SIG-M5 (cell line): ENCODE data around the gene RGL1.

Source experiments
- DNase-seq: peaks from one replicate; lab custom pipeline; 2025; lab: John Stamatoyannopoulos, UW

Gene RGL1

GRCh38 chr1:183957216-183957830 is 152.4 kb downstream of the RGL1 start:
- DNase-seq = no peak

DNA sequence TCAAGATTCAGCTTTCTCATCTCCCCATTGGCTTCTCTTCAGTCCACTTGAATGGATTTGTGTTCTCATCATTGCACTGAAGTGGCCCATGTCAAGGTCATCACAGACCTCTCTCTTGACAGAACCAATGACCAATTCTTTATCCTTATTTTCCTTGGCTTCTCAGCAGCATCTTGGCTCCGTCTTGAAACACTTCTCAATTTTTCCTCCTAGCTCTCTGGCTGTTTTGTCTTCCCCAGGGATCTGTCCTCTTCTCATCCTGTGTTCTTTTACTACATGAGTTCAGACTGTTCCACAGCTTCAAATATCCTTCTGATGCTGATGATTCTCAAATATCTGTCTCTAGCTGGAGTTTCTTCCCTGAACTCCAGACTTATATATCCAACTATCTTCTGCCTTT is 154.0 kb downstream of the RGL1 start:
- DNase-seq = no peak

GRCh38 chr1:183961132-183961531 is 156.2 kb downstream of the RGL1 start:
- DNase-seq = no peak

- DNase-seq = no peak
These were observed 158.0 kb downstream of the RGL1 start for GRCh38 chr1:183962903-183963302.

DNA sequence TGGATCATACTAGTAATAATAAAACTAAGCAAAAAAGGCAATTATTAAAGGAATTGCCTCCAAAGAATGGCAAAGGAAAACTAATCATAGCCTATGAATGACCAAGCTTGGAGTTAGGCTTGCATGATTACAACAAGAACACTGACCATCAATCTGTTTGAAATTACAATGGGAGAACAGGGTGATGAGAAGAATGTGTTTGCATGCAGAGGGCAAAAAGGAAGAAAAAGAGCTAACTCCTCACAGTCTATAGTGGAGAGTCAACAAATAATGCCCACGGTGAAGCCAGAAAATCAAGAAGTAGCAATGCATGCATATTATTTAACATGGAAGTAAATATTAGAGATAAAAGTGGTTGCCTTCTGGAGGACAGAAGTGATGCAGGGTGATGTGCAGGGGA is 160.8 kb downstream of the RGL1 start:
- DNase-seq = no peak

DNA sequence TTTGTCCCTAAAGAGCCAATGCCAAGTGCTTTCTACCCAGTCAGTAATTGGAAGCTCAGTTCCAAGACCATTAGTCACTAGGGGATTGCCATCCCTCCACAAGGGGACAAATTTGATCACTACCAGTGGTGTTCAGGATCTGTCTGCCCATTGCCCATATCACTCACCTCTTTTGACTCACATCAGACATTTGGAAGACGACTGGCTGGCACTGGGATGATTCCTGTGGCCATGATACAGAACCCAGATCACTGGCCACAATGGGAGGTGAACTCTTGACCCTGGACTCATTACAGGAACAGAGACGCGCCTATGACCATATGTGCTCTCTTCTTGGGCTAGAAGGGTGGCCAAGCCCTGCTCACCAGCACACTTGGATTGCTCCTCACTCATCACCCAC is 161.6 kb downstream of the RGL1 start:
- DNase-seq = no peak

- DNase-seq = no peak
These were observed 163.0 kb downstream of the RGL1 start for GRCh38 chr1:183967914-183968313.

- no peak for DNase-seq
These were observed 163.5 kb downstream of the RGL1 start for GRCh38 chr1:183968386-183968785.

DNA sequence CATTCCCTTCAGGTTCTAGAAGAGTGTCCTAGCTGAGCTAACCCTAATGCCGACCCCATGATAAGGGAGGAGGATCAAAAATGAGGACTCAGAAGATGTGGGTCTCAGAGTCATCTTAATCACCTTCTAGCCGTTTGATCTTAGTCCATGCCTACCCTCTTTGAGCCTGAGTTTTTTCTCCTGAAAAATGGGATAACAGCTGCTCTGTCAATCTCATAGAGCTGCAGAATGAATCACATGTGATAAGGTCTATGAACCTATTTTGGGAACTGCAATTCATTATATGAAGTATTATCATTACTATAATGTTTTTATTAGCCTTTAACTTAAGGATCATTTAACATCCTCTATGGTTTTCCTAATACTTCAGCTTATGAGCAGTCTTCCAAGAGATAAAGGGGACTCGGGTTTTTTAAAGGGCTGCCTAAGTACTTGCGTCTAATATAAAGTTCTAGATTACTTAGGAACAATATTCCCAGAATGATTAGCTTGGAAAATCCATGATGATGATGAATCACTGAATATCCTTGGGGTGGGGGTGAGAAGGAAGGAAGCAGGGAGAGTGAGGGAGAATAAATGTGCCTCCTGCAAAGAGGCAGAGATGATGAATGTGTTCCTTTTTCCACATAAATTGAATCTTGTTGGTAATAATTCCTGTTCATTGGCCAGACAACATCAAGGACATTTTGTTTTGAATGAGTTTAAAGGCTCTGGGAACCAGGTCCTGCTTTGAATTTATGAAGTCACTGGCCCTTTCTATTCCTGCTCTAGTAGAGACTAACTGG is 165.8 kb downstream of the RGL1 start:
- no peak for DNase-seq

DNA sequence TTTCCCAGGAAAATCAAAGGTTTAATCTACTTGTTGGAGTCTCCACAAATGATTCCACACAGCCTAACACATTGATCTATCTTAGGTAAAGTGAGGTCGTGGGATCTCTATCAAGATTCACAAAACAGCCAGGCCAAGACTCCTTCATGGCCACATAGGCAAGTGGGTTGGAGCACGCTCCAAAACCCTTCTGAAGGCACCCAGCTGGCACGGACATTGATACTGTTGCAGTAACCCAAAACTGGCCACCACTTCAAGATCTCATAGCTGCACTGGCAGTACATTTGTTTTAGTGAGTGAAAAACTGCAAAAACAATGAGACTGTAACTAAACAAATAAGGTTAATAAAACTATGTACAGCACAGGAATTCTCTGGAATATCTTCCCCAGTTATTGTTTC is 170.7 kb downstream of the RGL1 start:
- no peak for DNase-seq

- no peak for DNase-seq
These were observed 172.8 kb downstream of the RGL1 start for GRCh38 chr1:183977717-183978116.
